Measurements from ENCODE around the gene SULF2. TPM values are rescaled to one million over a fixed set of nuclear protein-coding genes. Genes with fewer than 3 reads are reported as not detected.

Gene SULF2
- polyA plus RNA-seq, 3 donors, result 69.6 to 80.7 (median 77.2) TPM

- DNase-seq (ENCODE audit: low read depth in 3 of 3, low spot score in 2 of 3), result no peak
Observed at GRCh38 chr20:47719625-47720024, 65.7 kb downstream of the SULF2 start.

DNA sequence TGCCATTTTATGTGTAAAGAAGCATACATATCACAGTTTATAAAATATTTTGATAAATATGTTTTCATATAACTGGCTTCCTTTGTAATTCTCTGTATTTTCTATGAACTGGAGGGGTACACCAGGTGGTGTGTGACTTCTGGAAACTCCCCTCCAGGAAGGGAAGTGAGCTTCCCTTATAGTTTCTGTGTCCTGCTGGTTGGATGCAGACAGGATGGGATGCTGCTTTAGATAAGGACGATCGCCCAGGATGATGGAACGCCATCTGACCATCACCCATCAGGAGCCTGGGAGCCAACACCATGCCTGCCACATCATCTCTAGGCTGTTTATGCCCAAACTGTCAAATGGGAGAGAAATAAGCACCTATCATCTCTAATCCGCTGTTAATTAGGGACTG lies 66.1 kb downstream of the SULF2 start:
- no peak for DNase-seq (ENCODE audit: low read depth in 3 of 3, low spot score in 2 of 3)

- no peak for DNase-seq (ENCODE audit: low read depth in 3 of 3, low spot score in 2 of 3)
Observed at GRCh38 chr20:47718398-47718797, 66.9 kb downstream of the SULF2 start.

DNA sequence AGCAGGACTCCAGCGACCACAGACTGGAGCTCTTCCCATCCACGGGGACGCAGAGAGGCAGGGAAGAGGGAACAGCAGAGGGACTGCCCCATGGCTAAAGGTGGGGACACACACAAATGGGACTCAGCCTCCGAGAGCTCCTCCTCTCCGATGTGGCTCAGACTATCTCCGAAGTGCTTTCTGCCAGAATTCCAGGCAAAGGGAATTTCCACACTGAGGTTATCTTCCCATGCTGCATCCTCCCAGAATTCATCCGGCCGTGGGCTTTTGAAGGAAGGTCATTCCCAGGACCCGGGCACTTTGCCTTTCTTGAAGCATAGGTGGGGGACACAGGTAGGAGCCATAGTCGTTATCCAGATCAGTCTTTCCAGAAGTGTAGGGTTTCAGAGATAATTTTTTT lies 67.9 kb downstream of the SULF2 start:
- DNase-seq (ENCODE audit: low read depth in 3 of 3, low spot score in 2 of 3), result no peak

- no peak for DNase-seq (ENCODE audit: low read depth in 3 of 3, low spot score in 2 of 3)
Observed at GRCh38 chr20:47713878-47714450, 71.3 kb downstream of the SULF2 start.

DNA sequence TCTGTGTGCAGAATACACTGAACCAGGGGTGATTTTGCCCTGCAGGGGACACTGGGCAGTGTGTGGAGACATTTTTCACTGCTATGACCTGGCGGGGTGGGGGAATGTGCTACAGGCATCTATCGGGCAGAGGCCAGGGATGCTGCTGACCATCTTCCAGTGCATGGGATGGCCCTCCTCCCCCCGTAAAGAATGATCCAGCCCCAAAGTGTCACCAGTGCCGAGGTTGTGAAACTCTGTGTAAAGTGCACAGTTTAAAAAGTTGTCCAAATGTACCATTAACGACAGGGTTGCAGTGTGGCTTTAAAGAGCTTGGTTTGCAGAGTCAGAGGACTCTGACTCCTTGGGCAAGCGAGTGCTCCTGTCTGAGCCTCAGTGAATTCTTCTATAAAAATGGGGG lies 72.1 kb downstream of the SULF2 start:
- no peak for DNase-seq (ENCODE audit: low read depth in 3 of 3, low spot score in 2 of 3)

DNA sequence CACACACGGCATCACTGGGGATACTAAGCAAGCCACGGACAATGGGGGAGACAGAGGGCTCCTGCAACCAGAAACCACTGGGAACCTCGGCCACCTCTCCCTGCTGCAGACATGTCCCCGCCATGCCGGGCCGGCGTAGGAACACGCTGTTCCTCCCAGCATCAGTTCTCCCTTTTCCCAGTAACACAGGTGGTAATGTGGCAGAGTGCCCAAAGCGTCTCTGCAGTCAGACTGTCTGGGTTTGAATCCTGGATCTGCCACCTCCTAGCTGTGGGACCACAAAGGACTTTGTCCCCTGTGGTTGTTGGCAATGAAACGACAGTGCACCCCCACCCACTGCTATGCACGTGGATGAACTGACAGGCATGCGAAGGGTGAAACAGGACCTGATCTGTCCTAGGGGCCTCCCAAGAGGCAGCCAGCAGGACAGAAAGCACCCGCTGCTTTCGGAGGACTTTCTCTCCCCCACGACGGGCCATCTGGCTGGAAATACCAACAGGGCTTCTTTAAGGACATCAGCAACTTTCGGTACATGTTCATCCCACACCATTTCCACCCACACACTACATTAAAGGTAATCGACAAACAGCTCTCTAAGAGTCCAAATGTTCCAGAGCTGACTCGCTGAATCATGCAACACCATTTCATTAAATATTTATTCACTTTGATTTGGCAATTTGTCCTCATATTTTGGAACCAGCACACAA lies 74.1 kb downstream of the SULF2 start:
- no peak for DNase-seq (ENCODE audit: low read depth in 3 of 3, low spot score in 2 of 3)

DNA sequence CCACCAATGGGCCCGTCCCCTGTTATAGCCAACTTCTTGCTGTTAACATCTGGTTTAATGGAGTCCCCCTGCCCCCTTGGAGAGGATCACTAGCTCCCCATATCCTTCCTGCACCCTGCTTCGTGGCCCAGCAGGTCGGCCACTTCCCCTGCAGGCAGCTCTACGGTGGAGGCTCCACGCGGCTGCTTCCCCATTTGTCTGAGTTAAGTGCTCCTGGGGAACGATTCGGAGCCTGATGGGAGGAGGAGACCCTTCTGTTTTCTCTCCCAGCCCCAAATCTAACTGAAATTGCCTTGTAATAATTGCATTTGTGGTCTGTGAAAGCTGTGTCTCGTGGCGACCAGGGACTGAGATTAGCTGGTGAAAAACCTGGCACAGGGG lies 74.6 kb downstream of the SULF2 start:
- no peak for DNase-seq (ENCODE audit: low read depth in 3 of 3, low spot score in 2 of 3)

DNA sequence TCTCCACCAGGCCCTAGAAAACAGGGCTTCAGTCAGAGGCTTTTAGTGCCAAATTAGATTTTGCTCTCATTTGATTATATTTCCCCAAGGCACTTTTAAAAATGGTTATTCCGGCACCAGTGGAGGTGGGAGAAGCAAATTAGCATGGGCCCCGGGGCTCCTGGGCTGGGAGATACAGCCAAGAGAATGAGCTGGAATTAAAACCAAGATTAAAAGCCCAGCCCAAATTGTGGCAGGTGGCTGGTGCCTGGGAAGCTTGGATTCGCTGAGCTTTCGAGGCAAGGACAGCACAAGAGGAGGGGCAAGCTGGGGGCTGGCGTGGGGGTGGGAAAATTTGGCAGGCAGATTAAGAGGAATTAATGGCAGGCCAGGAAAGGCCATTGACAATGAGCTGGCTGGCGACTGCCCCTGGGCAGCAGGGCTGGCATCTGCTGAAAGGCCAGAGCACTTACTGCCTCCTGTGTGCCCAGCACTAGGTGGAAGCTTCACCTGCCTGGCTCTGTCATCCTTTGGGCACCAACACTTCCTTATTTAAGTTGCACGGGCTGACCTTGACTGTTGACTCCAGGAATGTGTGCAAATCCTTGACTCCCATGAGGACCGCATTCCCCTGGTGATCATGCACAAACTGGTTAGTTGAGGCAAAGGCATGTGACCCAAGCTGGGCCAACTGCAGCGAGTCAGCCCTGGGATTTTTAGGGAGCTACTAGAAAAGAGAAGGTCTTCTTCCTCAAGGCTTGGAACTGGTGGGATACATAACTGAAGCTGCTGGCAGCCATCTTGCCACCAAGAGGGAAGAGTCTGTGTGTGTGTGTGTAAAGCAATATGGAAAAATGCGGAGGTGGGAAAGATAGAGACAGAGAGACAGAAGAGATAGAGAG lies 76.1 kb downstream of the SULF2 start:
- DNase-seq (ENCODE audit: low read depth in 3 of 3, low spot score in 2 of 3), result no peak

DNA sequence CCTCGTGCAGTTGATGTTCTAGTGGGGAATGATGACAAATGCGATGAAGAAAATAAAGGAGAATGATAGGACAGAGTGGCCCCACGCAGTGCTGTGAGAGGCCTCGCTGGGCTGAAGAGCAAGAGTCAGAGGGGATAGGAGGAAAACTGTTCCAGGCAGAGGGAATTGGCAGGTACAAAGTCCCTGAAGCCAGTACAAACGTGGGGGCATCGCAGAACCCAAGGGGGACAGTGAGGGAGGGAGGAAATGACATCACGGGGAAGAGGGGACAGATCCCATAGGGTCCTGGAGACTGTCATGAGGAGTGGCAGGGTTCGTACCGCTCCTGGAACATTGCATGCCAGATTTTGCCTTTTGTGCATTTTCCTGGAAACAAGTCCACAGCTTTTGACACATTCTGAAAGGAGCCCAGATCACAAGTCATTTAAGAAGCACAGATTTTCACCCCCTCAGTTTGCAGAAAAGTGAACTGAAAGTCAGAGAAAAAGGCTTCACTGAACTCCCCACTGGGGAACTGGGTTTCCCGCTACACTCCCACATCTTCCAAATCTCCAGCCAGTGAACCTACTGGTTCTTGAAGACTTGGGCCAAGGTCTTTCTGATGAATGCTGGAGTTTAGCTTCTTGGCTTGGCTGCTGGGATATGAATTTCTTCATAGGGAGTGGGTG lies 77.0 kb downstream of the SULF2 start:
- no peak for DNase-seq (ENCODE audit: low read depth in 3 of 3, low spot score in 2 of 3)

GRCh38 chr20:47706345-47706744 lies 78.9 kb downstream of the SULF2 start:
- no peak for DNase-seq (ENCODE audit: low read depth in 3 of 3, low spot score in 2 of 3)

- no peak for DNase-seq (ENCODE audit: low read depth in 3 of 3, low spot score in 2 of 3)
Observed at GRCh38 chr20:47705497-47705856, 79.8 kb downstream of the SULF2 start.

- no peak for DNase-seq (ENCODE audit: low read depth in 3 of 3, low spot score in 2 of 3)
Observed at GRCh38 chr20:47704746-47705496, 80.4 kb downstream of the SULF2 start.

GRCh38 chr20:47703748-47704147 lies 81.5 kb downstream of the SULF2 start:
- no peak for DNase-seq (ENCODE audit: low read depth in 3 of 3, low spot score in 2 of 3)

GRCh38 chr20:47701612-47702011 lies 83.7 kb downstream of the SULF2 start:
- no peak for DNase-seq (ENCODE audit: low read depth in 3 of 3, low spot score in 2 of 3)

GRCh38 chr20:47700327-47700726 lies 85.0 kb downstream of the SULF2 start:
- DNase-seq (ENCODE audit: low read depth in 3 of 3, low spot score in 2 of 3), result no peak

DNA sequence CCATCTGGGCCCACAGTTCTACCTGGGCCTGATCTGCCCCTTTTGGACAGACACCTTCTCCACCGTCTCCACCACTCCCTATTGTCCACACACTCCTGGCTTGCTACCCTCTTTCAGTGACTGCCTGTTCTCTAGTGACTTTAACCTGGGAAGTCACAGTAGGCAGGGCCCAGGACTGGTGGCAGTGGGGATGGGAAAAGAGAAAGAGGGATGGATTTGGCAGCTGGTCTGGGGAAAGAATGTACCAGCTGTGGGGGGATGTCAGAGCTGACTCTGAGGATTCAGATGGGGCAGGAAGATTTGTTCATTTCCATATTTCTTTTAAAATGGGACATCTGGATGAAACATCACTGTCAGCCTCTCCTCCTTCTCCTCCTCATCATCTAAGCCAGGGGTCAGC lies 85.5 kb downstream of the SULF2 start:
- DNase-seq (ENCODE audit: low read depth in 3 of 3, low spot score in 2 of 3), result no peak

- no peak for DNase-seq (ENCODE audit: low read depth in 3 of 3, low spot score in 2 of 3)
Observed at GRCh38 chr20:47698142-47698541, 87.1 kb downstream of the SULF2 start.

GRCh38 chr20:47696856-47697255 lies 88.4 kb downstream of the SULF2 start:
- DNase-seq (ENCODE audit: low read depth in 3 of 3, low spot score in 2 of 3), result no peak

DNA sequence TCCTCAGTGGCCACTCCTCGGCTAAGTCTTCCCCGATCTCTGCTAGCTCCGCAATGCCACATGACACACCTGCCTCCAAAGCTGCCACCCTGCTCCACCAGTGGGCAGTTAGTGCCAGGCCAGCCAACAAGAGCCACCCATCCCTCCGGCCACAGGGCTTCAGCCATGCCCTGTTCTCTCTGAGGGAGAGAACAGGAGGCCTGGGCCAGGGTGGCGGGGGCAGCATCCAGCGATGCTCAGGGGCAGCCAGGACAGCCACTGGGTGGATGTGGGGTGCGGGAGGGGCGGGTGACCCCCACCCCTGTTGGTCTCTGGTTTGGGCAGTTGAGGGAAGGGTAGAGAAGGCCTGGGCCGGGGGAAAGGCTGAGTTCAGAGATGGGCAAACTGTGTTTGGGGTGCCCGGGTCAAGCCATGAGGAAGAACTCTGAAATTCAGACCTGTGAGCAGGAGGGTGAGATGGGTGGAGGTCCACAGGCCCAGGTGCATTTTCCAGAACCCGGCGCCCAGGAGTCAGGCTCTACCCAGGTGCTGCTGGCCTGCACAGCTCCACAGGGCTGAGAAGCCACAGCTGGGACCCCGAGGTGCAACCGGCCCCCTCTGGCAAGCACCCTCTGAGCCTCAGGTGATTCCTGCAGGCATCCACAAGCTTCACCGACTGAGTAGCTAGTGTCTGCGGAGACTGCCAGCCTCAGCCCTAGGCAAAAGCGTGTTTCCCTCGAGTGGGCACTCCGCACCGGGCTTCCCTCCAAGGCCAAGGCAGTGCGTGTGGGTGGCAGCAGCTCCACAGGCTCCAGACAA lies 91.1 kb downstream of the SULF2 start:
- DNase-seq (ENCODE audit: low read depth in 3 of 3, low spot score in 2 of 3), result no peak

Measured in right renal cortex interstitium (tissue), 3 donors.